GM12878 (cell line): ENCODE results near the gene CASP6. TPM values are rescaled to one million over a fixed set of nuclear protein-coding genes. Genes with fewer than 3 reads are reported as not detected.

ENCODE experiments used
- ATAC-seq: fragments of 200-7000 bp; cut with Tn5 transposase; 3 replicates; pipeline ENCODE4 v1.9.1; 2020; ENCODE audit warnings: mild to moderate bottlenecking, moderate library complexity
- BruUV-seq: library from RNA; stranded (reverse); fragments of 400-500 nt; replicated peaks from 2 replicates; lab custom pipeline; 2021; lab: Mats Ljungman, UMichigan
- CTCF ChIA-PET: fragments of 300-600 bp; sonication (Branson Sonifier 250); formaldehyde crosslinking; extraction: SDS; loops from one replicate; lab custom pipeline; 2021; ENCODE audit warnings: inconsistent platforms; lab: Yijun Ruan, JAX
- POLR2A ChIA-PET: fragments of 350-600 bp; formaldehyde crosslinking; extraction: SDS; loops from one replicate; lab custom pipeline; 2021; ENCODE audit warnings: inconsistent platforms; lab: Charles Lee
- RAD21 ChIA-PET: fragments of 300-600 bp; sonication (Branson Sonifier 250); formaldehyde crosslinking; loops from one replicate; lab custom pipeline; 2023; ENCODE audit warnings: antibody characterized with exemption; ENCODE audit not compliant: unreplicated experiment; lab: Charles Lee
- SMC1A ChIA-PET: fragments of 300-600 bp; sonication (Branson Sonifier 250); formaldehyde crosslinking; loops from one replicate; lab custom pipeline; 2023; ENCODE audit not compliant: unreplicated experiment, uncharacterized antibody; lab: Charles Lee
- DNase-seq: peaks from one replicate; pipeline ENCODE4 v3.0.0-alpha.2; 2011; ENCODE audit warnings: low read depth, low spot score
- FAIRE-seq: peaks from 3 replicates; lab custom pipeline; 2011; peaks lifted over from hg19 to GRCh38; lab: Jason Lieb, UNC
- H2AFZ ChIP-seq: 2 replicates; pipeline ENCODE4 v1.6.0; 2011; ENCODE audit warnings: low read depth, low read length, control low read depth; ENCODE audit not compliant: control insufficient read depth
- H3K27ac ChIP-seq: 2 replicates; pipeline ENCODE4 v1.5.1; 2011; ENCODE audit warnings: control low read depth; ENCODE audit not compliant: control insufficient read depth, insufficient read depth
- H3K27me3 ChIP-seq, 2 experiments: replicated peaks in 1 of 2; 2 replicates each; pipeline versions ENCODE4 v1.6.0 to v1.6.1; 2011; ENCODE audit warnings: low read length in 1 of 2; ENCODE audit not compliant: control insufficient read depth in 2 of 2, insufficient read depth in 2 of 2
- H3K36me3 ChIP-seq, 2 experiments: 2 replicates each; pipeline ENCODE4 v1.5.1; 2011; ENCODE audit warnings: low read length in 1 of 2; ENCODE audit not compliant: control insufficient read depth in 2 of 2, insufficient read depth in 2 of 2
- H3K4me1 ChIP-seq: 2 replicates; pipeline ENCODE4 v1.6.1; 2011; ENCODE audit warnings: mild to moderate bottlenecking, low read length, moderate library complexity, mixed read lengths; ENCODE audit not compliant: control insufficient read depth, insufficient read depth
- H3K4me2 ChIP-seq: 2 replicates; pipeline ENCODE4 v1.6.0; 2011; ENCODE audit warnings: control low read depth; ENCODE audit not compliant: control insufficient read depth, insufficient read depth
- H3K4me3 ChIP-seq: fragments of 200-600 bp; sonication (generic); 2 replicates; pipeline ENCODE4 v1.5.1; 2016
- H3K79me2 ChIP-seq: 2 replicates; pipeline ENCODE4 v1.6.0; 2011; ENCODE audit warnings: low read length; ENCODE audit not compliant: control insufficient read depth, insufficient read depth
- H3K9ac ChIP-seq: 2 replicates; pipeline ENCODE4 v1.8.0; 2011; ENCODE audit warnings: low read length, control low read depth, mixed read lengths; ENCODE audit not compliant: control insufficient read depth, insufficient read depth
- H3K9me3 ChIP-seq: replicated peaks from 3 replicates; pipeline ENCODE4 v1.5.1; 2011; ENCODE audit warnings: mild to moderate bottlenecking, low read length; ENCODE audit not compliant: control insufficient read depth, insufficient read depth
- H4K20me1 ChIP-seq: 2 replicates; pipeline ENCODE4 v1.6.0; 2011; ENCODE audit not compliant: control insufficient read depth, insufficient read depth
- BCL3 ChIP-seq: IDR thresholded peaks from 2 replicates; pipeline ENCODE4 v1.6.1; 2011; ENCODE audit warnings: borderline replicate concordance, low read depth, mild to moderate bottlenecking, moderate library complexity, low read length; ENCODE audit not compliant: insufficient read depth, poor library complexity, severe bottlenecking
- CUX1 ChIP-seq: IDR thresholded peaks from 2 replicates; pipeline ENCODE4 v1.6.1; 2012; ENCODE audit warnings: improper control_type of control experiment, low read depth, low read length; ENCODE audit not compliant: insufficient replicate concordance
- EZH2 ChIP-seq: IDR thresholded peaks from 2 replicates; pipeline ENCODE4 v1.6.1; 2012; ENCODE audit warnings: low read depth, mild to moderate bottlenecking, control low read depth, inconsistent platforms, low read length, borderline replicate concordance; ENCODE audit not compliant: control insufficient read depth
- IRF3 ChIP-seq: fragments of 450-650 bp; IDR thresholded peaks from 2 replicates; pipeline ENCODE4 v1.6.1; 2014; ENCODE audit warnings: mild to moderate bottlenecking
- KLF5 ChIP-seq: fragments of 450-650 bp; IDR thresholded peaks from 2 replicates; pipeline ENCODE4 v1.6.1; 2014; ENCODE audit warnings: mild to moderate bottlenecking; ENCODE audit not compliant: partially characterized antibody
- NBN ChIP-seq: fragments of 450-650 bp; IDR thresholded peaks from 2 replicates; pipeline ENCODE4 v1.6.1; 2016
- RBBP5 ChIP-seq: fragments of 200-600 bp; sonication (generic); conservative IDR thresholded peaks from 2 replicates; pipeline ENCODE4 v1.6.1; 2016
- SIX5 ChIP-seq: IDR thresholded peaks from 2 replicates; pipeline ENCODE4 v1.6.1; 2011; ENCODE audit warnings: mild to moderate bottlenecking, low read depth, low read length, moderate library complexity; ENCODE audit not compliant: severe bottlenecking
- TCF12 ChIP-seq: IDR thresholded peaks from 2 replicates; pipeline ENCODE4 v1.6.1; 2011; ENCODE audit warnings: low read depth, mild to moderate bottlenecking, low read length
- USF1 ChIP-seq: IDR thresholded peaks from 2 replicates; pipeline ENCODE4 v1.6.1; 2011; ENCODE audit warnings: borderline replicate concordance, low read depth, mild to moderate bottlenecking, moderate library complexity, mixed read lengths, low read length; ENCODE audit not compliant: insufficient read depth; ENCODE audit errors: extremely low read length
- WGBS: methylation state at CpG from one replicate; pipeline ENCODE4 v1.1.6; 2016; ENCODE audit warnings: low lambda C conversion rate; ENCODE audit not compliant: insufficient replicate concordance, insufficient coverage; ENCODE audit errors: missing lambda C conversion rate; 5-methylcytosine and 5-hydroxymethylcytosine counted together
- in situ Hi-C: fragments of 300-500 bp; cut with MboI; formaldehyde crosslinking; loops from 9 replicates; pipeline ENCODE4 v1.14.3; 2018; ENCODE audit warnings: mixed read lengths
- intact Hi-C: fragments of 100-400 bp; cut with micrococcal nuclease; formaldehyde crosslinking; loops from one replicate; pipeline ENCODE4 v1.14.2; 2022; ENCODE audit not compliant: unreplicated experiment
- polyA plus RNA-seq, 11 experiments: library from polyadenylated mRNA; depleted of rRNA in 4 of 11; unstranded in 6 of 11; stranded (reverse) in 5 of 11; fragments of >200 nt; fragmentation: Nextera tagmentation in 4 of 11; fragmentation: Illumina TruSeq in 1 of 11; extraction: Ambion mirVana in 4 of 11; extraction: Trizol in 1 of 11; gene quantifications; 1 replicate in 1 of 11; 2 replicates in 10 of 11; pipeline versions ENCODE4 v1.2.1 to v1.2.3, GENCODE V29; 2011 to 2016; ENCODE audit warnings: inconsistent platforms in 2 of 11, missing spikeins in 2 of 11, low read depth in 1 of 11
- total RNA-seq, 4 experiments: library from RNA; depleted of rRNA in 3 of 4; stranded (reverse); fragments of >200 nt in 3 of 4; fragmentation: Illumina TruSeq in 1 of 4; extraction: Trizol in 1 of 4; gene quantifications; 2 replicates each; pipeline versions ENCODE4 v1.2.1 to v1.2.3, GENCODE V29; 2013 to 2021
- TF ChIP-seq, protein P1 (sequence below): fragments of 450-650 bp; formaldehyde crosslinking; IDR thresholded peaks from 2 replicates; pipeline ENCODE4 v1.4.0; 2020; ENCODE audit warnings: mild to moderate bottlenecking, moderate library complexity

The CASP6 gene
- total and polyA plus RNA-seq, 10 of the 15 experiments (the other 5 are each of a cell fraction or from before 2014, with no cell fraction given), result 20.0 to 66.8 (median 30.8) TPM

DNA sequence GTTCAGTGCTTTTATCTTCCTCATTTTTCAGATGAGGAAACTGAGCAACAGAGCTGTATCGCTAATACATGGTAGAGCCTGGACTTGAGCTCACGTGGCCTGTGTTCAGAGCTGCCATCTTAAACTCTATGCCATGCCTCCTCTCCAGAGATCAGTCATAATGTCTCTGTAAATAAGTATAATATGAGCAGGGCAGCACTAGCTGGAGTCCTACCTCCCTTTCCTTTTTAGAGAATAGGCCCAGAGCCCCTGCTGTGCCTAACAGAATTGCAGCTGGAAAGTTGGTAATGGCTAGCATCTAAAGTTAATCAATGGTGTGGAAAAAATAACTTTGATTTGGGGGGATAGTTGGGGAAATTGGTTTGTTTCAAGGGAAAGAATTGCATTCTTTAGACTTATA lies 20.4 kb downstream of the CASP6 start:
- WGBS, result 96% methylated on average over 2 of the region's 2 CpGs
- SMC1A ChIA-PET, result interaction anchor here (0.6 to 0.8 kb wide), 2 partner anchors 69 to 123 kb away, joined by 3 read pairs; partner anchors contain the start of gene MCUB
- POLR2A ChIA-PET, result no interaction called here
- CTCF ChIA-PET, result interaction anchor here (1.1 to 1.2 kb wide), 2 partner anchors 17 to 19 kb away, joined by 3 to 4 read pairs; no protein-coding TSS in a partner anchor
- H3K4me2 ChIP-seq, result no peak overlapping the region
- H3K27me3 ChIP-seq, result no peaks in the 10 kb centered on the region
- no peak overlapping the region for H3K9ac ChIP-seq
- H4K20me1 ChIP-seq, result no peaks in the 10 kb centered on the region
- in situ Hi-C loops (no loop called here), intact Hi-C loops (no loop called here)
- ATAC-seq (no peak), FAIRE-seq (no peak), DNase-seq (no peak)
- no peak overlapping the region for H2AFZ ChIP-seq
- H3K9me3 ChIP-seq, result no peaks in the 10 kb centered on the region; the same call in 2 of the 3 replicates
- RAD21 ChIA-PET, result no interaction called here
- H3K4me1 ChIP-seq, result no peaks in the 10 kb centered on the region
- H3K4me3 ChIP-seq, result no peak overlapping the region
- no peaks in the 10 kb centered on the region; a peak in 2 of 4 replicates for H3K36me3 ChIP-seq
- BruUV-seq, result no TSS peak
- H3K27ac ChIP-seq, result no peak overlapping the region
- H3K79me2 ChIP-seq, result no peaks in the 10 kb centered on the region
- TF ChIP-seq TCF12, result no peak
- TF ChIP-seq, protein P1, sequence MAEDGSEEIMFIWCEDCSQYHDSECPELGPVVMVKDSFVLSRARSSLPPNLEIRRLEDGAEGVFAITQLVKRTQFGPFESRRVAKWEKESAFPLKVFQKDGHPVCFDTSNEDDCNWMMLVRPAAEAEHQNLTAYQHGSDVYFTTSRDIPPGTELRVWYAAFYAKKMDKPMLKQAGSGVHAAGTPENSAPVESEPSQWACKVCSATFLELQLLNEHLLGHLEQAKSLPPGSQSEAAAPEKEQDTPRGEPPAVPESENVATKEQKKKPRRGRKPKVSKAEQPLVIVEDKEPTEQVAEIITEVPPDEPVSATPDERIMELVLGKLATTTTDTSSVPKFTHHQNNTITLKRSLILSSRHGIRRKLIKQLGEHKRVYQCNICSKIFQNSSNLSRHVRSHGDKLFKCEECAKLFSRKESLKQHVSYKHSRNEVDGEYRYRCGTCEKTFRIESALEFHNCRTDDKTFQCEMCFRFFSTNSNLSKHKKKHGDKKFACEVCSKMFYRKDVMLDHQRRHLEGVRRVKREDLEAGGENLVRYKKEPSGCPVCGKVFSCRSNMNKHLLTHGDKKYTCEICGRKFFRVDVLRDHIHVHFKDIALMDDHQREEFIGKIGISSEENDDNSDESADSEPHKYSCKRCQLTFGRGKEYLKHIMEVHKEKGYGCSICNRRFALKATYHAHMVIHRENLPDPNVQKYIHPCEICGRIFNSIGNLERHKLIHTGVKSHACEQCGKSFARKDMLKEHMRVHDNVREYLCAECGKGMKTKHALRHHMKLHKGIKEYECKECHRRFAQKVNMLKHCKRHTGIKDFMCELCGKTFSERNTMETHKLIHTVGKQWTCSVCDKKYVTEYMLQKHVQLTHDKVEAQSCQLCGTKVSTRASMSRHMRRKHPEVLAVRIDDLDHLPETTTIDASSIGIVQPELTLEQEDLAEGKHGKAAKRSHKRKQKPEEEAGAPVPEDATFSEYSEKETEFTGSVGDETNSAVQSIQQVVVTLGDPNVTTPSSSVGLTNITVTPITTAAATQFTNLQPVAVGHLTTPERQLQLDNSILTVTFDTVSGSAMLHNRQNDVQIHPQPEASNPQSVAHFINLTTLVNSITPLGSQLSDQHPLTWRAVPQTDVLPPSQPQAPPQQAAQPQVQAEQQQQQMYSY (CRISPR knock-in tag), result no peak
- TF ChIP-seq CUX1, result no peak
- TF ChIP-seq IRF3, result no peak
- TF ChIP-seq KLF5, result no peak
- TF ChIP-seq USF1, result no peak
- TF ChIP-seq EZH2, result no peak
- TF ChIP-seq SIX5, result no peak
- TF ChIP-seq BCL3, result no peak
- TF ChIP-seq NBN, result no peak
- TF ChIP-seq RBBP5, result no peak
